Measurements from ENCODE around the gene EPM2AIP1. TPM values are rescaled to one million over a fixed set of nuclear protein-coding genes. Genes with fewer than 3 reads are reported as not detected.
"Not testable (repeated sequence)": the region's sequence is repeated elsewhere in the genome, so short reads cannot be mapped to it uniquely, and the experiment has no call there.

The EPM2AIP1 gene
- polyA plus RNA-seq, 1 donor from 2014 or later: 41.4 TPM

- Histone ChIP-seq H3K36me3 (ENCODE audit: insufficient read depth, low read length) (no peaks in the 10 kb centered on the region), H3K4me2 (ENCODE audit: low read length) (no peak overlapping the region), H3K79me2 (replicated peaks; ENCODE audit: insufficient read depth, low read length) (no peaks in the 10 kb centered on the region), H2AFZ (ENCODE audit: low read depth, low read length) (no peak overlapping the region), H4K20me1 (ENCODE audit: insufficient read depth) (no peaks in the 10 kb centered on the region), H3K27ac (ENCODE audit: low read length) (no peak overlapping the region), H3K9me2 (ENCODE audit: insufficient read depth, low read length) (no peaks in the 10 kb centered on the region), H3K9me3 (ENCODE audit: low read length) (no peaks in the 10 kb centered on the region), H3F3A (ENCODE audit: insufficient read depth, low read length, poor library complexity, severe bottlenecking) (no peaks in the 10 kb centered on the region), H3K4me3 (ENCODE audit: low read length) (no peak overlapping the region), H3K27me3 (ENCODE audit: insufficient read depth, low read depth, low read length) (no peaks in the 10 kb centered on the region), H3K9ac (ENCODE audit: low read length) (no peak overlapping the region)
- TF ChIP-seq SMC3 (conservative IDR thresholded peaks at IDR 0.05; ENCODE audit: poor library complexity): no peak
- TF ChIP-seq REST (IDR thresholded peaks at IDR 0.05; ENCODE audit: borderline replicate concordance): no peak
- no peak for TF ChIP-seq MXI1 (conservative IDR thresholded peaks at IDR 0.05; ENCODE audit: poor library complexity, severe bottlenecking)
- TF ChIP-seq TAF1 (IDR thresholded peaks at IDR 0.05; ENCODE audit: low read depth): no peak
- TF ChIP-seq POLR2AphosphoS5 (IDR thresholded peaks at IDR 0.05): no peak
- no peak for TF ChIP-seq CTCF (IDR thresholded peaks at IDR 0.05; ENCODE audit: poor library complexity, severe bottlenecking)
- TF ChIP-seq EP300 (conservative IDR thresholded peaks at IDR 0.05; ENCODE audit: poor library complexity, severe bottlenecking): no peak
Observed at GRCh38 chr3:36956155-36956554, 36.8 kb downstream of the EPM2AIP1 start.

- Histone ChIP-seq H3K79me2 (replicated peaks; ENCODE audit: insufficient read depth, low read length) (no peaks in the 10 kb centered on the region), H3K27ac (ENCODE audit: low read length) (no peak overlapping the region), H3F3A (ENCODE audit: insufficient read depth, low read length, poor library complexity, severe bottlenecking) (no peaks in the 10 kb centered on the region), H3K27me3 (ENCODE audit: insufficient read depth, low read depth, low read length) (no peaks in the 10 kb centered on the region), H3K9me2 (ENCODE audit: insufficient read depth, low read length) (no peaks in the 10 kb centered on the region), H2AFZ (ENCODE audit: low read depth, low read length) (no peak overlapping the region), H3K9ac (ENCODE audit: low read length) (no peak overlapping the region), H3K4me2 (ENCODE audit: low read length) (no peak overlapping the region), H3K4me3 (ENCODE audit: low read length) (no peak overlapping the region), H3K9me3 (ENCODE audit: low read length) (no peaks in the 10 kb centered on the region), H4K20me1 (ENCODE audit: insufficient read depth) (no peaks in the 10 kb centered on the region), H3K36me3 (ENCODE audit: insufficient read depth, low read length) (no peaks in the 10 kb centered on the region)
- TF ChIP-seq SMC3 (conservative IDR thresholded peaks at IDR 0.05; ENCODE audit: poor library complexity): no peak
- no peak for TF ChIP-seq TAF1 (IDR thresholded peaks at IDR 0.05; ENCODE audit: low read depth)
Observed at GRCh38 chr3:36954452-36955134, 38.3 kb downstream of the EPM2AIP1 start.

- not testable (repeated sequence) for H3K27ac ChIP-seq (ENCODE audit: low read length); H2AFZ ChIP-seq (ENCODE audit: low read depth, low read length); H3K9me2 ChIP-seq (ENCODE audit: insufficient read depth, low read length); H3K79me2 ChIP-seq (replicated peaks; ENCODE audit: insufficient read depth, low read length); H3K4me3 ChIP-seq (ENCODE audit: low read length); H3K4me2 ChIP-seq (ENCODE audit: low read length); H3F3A ChIP-seq (ENCODE audit: insufficient read depth, low read length, poor library complexity, severe bottlenecking); H3K36me3 ChIP-seq (ENCODE audit: insufficient read depth, low read length); H4K20me1 ChIP-seq (ENCODE audit: insufficient read depth); H3K9ac ChIP-seq (ENCODE audit: low read length)
- H3K9me3 ChIP-seq (ENCODE audit: low read length): peaks cover 18% of the 10 kb centered on the region
- peaks cover 24% of the 10 kb centered on the region for H3K27me3 ChIP-seq (ENCODE audit: insufficient read depth, low read depth, low read length)
Observed at GRCh38 chr3:36947814-36948213, 45.1 kb downstream of the EPM2AIP1 start.

Measured in neural cell (in vitro differentiated cells).